ES-I3 (cell line): ENCODE data around the gene GUCD1.
"Not testable (repeated sequence)": the region's sequence is repeated elsewhere in the genome, so short reads cannot be mapped to it uniquely, and the experiment has no call there.

Experiments used
- H3K36me3 ChIP-seq: 2 replicates; pipeline ENCODE4 v1.6.1; 2013; ENCODE audit warnings: mild to moderate bottlenecking, low read length, control low read depth, moderate library complexity; ENCODE audit not compliant: insufficient read depth
- H3K4me1 ChIP-seq: 2 replicates; pipeline ENCODE4 v1.6.1; 2013; ENCODE audit warnings: mild to moderate bottlenecking, control low read depth, low read length; ENCODE audit not compliant: insufficient read depth
- H3K9ac ChIP-seq: 2 replicates; pipeline ENCODE4 v1.6.1; 2013; ENCODE audit warnings: low read depth, mild to moderate bottlenecking, low read length, moderate library complexity
- H3K9me3 ChIP-seq: 2 replicates; pipeline ENCODE4 v1.6.1; 2013; ENCODE audit warnings: mild to moderate bottlenecking, low read length, moderate library complexity; ENCODE audit not compliant: control insufficient read depth, insufficient read depth

The GUCD1 gene

DNA sequence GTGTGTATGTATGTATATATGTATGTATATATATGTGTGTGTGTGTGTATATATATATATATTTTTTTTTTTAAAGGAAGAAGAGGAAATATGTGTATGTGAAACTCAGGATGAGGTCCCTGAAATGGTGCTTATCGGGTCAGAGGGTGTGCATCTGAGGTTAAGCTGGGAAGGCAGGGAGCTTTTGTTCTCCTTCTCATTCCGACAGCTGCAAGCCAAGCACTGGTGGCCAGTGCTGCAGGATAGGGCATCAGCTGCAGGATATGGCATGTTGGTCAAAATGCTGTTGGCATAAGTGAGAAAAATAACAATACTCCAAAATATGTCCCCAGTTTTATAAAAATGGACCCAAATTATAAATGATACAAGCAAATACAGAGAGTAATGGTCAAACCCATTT is 8.3 kb upstream of the GUCD1 start:
- Histone ChIP-seq H3K9ac (no peak overlapping the region), H3K36me3 (peaks cover 29% of the 10 kb centered on the region), H3K9me3 (no peaks in the 10 kb centered on the region), H3K4me1 (no peaks in the 10 kb centered on the region)

DNA sequence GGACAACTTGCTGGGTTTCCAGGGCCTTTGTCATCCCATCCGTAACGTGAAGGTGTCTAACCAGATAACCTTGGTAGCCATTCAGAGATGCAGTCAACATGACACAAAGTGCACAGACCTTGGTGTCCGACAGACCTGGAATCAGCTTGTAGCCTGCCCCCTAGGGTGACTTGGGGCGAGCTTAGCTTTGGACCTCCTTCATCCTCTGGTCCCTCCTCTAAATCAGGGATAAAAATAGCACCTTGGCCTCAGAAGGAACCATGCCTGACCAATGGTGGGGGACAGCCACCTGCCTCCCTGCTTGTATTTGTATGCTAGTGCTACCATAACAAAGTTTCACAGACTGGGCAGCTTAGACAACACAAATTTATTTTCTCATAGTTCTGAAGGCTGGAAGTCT is 4.5 kb upstream of the GUCD1 start:
- Histone ChIP-seq H3K9me3 (no peaks in the 10 kb centered on the region), H3K9ac (no peak overlapping the region), H3K4me1 (peaks cover 8% of the 10 kb centered on the region; the same call in 1 of the 2 replicates), H3K36me3 (peaks cover 27% of the 10 kb centered on the region)

DNA sequence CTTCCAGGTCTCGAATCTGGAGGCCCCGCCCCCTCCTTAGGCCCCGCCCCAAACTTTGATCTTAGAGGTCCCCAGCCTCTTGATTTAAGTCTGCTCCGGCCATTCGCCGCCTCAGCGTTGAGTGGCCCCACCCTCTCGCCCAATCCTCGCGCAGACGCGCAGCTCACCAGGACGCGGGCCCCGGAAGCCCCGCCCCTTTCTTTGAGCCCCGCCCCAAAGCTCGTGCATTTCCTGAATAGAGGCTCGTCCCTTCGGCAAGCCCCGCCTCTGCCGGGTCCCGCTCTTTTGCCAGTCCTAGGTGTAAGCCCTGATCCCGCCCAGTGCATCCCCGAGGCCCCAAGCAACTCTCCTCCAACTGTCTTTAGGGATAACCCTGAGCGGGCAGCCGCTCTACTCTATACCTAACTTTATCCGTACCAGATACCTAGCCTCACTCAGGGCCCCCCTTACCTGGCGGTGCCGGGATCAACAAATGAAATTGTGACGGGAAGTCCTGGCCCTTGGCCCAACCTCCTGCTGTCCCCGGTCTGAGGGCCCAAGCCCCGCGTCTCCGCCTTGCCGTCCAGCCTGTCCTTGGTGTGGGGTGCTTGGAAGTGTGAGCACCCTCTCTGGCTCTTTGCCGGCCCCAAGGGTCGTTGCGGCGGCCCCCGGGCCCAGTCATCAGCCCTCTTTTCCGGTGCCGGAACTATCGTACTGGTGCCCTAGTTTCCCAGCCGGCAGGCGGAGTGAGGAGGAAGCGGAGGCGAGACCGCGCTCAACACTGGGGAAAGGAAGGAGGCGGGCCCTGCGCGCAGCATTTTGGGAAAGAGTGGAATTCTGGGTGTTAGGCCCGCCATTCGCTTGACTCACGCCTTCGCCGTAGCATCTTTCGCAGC is 464 bp upstream of the GUCD1 start, which contains the start of gene SNRPD3:
SNRPD3 (plus strand) TSS at position 835 of the 875 bp plus-strand sequence. CDS start 1,676 bp downstream, outside the sequence.
- Histone ChIP-seq H3K4me1 (peaks cover 8% of the 10 kb centered on the region; the same call in 1 of the 2 replicates), H3K36me3 (peaks cover 27% of the 10 kb centered on the region), H3K9ac (peak within 1 kb of the TSS; percentile 96), H3K9me3 (no peaks in the 10 kb centered on the region)

DNA sequence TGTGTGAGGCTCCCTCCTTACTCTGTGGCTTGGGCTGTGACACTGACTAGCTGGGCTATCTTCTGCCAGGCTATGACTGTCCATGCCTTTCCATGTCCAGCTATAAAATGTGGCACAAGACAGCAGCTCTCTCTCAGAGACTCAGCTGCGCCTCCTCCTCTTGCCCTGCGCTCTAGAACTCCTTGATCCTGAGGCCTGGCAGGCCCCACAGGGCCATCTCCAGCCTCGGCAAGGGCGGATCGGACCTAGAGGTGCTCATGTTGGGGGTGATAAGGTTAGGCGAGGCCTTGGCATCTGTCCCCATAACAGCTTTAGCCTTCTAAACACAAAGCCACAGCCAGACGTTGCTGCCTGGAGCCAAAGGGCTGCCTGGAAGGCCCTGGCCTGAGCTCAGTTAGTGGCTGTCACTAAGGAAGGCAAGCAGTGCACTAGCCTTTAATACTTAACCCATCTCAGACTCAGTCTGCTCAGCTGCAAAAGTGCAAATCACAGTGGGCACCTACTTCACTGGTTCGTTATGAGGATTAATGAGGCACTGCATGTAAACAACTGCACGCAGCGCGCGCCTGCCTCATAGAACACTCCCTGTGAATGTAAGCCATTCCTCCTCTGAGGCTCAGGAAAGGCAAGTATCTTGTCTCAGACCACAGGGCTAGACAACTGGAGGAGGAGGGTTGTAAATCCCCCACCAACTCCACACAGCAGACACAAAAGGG is 1.2 kb downstream of the GUCD1 start:
- H3K4me1 ChIP-seq = peaks cover 8% of the 10 kb centered on the region; the same call in 1 of the 2 replicates

DNA sequence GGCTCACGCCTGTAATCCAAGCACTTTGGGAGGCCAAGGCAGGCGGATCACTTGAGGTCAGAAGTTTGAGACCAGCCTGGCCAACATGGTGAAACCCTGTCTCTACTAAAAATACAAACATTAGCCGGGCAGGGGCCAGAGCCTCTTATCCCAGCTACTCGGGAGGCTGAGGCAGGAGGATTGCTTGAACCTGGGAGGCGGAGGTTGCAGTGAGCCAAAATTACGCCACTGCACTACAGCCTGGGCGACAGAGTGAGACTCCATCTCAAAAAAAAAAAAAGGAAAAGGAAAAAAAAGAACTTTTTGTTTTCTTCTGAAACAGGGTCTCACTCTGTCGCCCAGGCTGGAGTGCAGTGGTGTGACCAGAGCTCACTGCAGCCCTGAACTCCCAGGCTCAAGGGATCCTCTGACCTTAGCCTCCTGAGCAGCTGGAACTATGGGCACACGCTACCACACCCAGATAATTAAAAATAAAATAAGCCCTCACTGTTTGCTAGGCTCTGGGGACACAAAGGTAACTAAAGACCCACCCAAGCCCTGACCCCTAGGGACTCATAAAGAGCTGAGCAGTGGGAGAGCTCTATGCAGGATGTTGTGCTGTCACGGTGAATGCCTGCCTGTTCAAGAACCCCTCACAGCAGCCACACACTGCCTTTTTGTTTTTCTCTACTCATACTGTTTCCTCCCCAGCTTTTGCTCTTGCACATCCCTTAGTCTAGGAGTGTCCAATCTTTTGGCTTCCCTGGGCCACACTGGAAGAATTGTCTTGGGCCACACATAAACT is 2.2 kb downstream of the GUCD1 start:
- not testable (repeated sequence) for H3K9ac ChIP-seq

More for the DNA sequence above, 1.2 kb downstream of the GUCD1 start:
- Histone ChIP-seq H3K36me3 (peaks cover 16% of the 10 kb centered on the region), H3K9me3 (no peaks in the 10 kb centered on the region), H3K9ac (peak overlapping the region; percentile 96)

DNA sequence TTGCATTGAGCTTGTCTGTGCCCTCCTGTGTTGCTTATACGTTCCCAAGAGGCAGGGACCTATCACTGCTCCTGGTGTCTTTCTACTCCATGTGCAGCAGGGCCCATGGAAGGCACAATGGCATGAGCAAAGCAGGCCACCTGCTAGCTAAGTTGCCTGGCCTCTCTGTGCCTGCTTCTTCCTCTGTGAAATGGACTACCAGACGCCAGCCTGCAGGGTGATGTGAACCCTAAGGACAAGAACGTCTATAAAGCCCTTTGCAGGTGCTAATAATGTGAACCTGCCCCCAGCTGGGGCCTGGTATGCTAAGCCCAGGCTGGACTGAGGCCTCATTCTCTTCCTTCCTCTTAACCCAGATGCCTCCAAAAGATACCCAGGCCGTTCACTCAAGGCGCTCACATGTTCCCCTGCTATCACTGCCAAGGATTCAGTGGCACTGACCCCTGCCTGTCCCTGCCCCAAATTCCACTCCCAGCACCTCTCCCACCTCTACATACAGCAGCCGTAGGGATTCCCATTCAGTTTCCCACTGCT is 4.0 kb downstream of the GUCD1 start:
- peaks cover 6% of the 10 kb centered on the region; the same call in 1 of the 2 replicates for H3K36me3 ChIP-seq
- H3K9me3 ChIP-seq = no peaks in the 10 kb centered on the region

More for the DNA sequence above, 2.2 kb downstream of the GUCD1 start:
- not testable (repeated sequence) for H3K9me3 ChIP-seq, H3K4me1 ChIP-seq, H3K36me3 ChIP-seq

DNA sequence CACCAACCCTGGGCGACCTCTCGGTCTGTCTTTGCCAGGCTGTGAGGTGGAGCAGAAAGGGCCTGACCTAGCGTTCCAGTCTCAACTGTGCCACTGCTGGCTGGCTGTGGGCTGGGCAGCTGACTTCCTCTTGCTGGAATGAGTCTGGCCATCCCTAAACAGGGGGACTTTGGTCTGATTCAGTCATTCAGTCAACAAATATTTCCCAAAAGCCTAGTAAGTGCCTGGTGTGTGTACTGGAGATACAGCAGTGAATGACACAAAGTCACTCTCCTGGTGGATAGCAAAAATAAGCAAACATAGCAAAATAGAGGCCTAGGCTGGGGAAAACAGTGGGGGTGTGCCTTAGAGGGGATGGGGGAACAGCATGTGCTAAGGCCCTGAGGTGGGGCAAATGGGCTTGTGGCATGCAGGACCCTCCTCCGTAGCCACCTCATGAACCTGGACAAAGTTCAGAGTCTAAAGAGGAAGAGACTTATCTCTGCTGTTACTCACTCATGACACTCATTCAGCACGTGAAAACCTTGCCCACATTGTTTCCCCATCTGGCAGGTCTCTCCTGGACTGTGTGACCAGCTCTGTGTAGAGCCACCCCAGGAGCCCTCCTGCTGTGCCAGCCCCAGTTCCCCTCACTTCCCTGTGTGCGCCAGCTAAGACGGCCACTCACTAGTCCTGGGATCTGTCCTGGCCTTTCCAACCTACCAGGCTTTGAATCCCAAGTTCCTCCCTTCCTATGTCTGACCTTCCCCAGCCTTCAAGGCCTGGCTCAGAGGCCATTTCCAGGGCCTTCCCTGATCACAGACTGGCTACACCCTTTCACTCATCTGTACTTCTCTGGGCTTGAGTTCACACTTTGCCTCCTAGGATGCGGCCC is 4.7 kb downstream of the GUCD1 start:
- Histone ChIP-seq H3K9me3 (no peaks in the 10 kb centered on the region), H3K36me3 (peaks cover 6% of the 10 kb centered on the region; the same call in 1 of the 2 replicates), H3K4me1 (no peaks in the 10 kb centered on the region), H3K9ac (no peak overlapping the region)

More for the DNA sequence above, 4.0 kb downstream of the GUCD1 start:
- Histone ChIP-seq H3K9ac (no peak overlapping the region), H3K4me1 (no peaks in the 10 kb centered on the region)

DNA sequence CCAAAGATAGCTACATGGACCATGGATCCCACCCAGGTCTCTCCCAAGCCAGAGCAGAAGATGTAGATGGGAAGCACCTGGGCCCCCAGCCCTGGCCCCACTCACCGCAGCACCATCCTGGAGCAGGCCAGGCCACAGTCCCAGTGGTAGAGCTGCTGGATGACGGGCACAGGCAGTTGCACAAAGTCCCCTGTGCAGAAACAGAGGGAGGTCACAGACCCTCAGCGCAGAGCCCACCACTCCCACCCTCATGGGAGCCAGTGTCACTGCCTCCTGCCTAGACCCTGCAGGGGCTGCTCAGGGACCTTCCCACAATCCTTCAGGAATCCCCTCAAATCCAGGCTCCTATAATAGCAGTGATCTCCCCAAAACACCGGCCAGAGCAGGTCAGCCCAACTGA is 6.1 kb downstream of the GUCD1 start:
- H3K36me3 ChIP-seq = peaks cover 8% of the 10 kb centered on the region; the same call in 1 of the 2 replicates
- no peaks in the 10 kb centered on the region for H3K4me1 ChIP-seq

DNA sequence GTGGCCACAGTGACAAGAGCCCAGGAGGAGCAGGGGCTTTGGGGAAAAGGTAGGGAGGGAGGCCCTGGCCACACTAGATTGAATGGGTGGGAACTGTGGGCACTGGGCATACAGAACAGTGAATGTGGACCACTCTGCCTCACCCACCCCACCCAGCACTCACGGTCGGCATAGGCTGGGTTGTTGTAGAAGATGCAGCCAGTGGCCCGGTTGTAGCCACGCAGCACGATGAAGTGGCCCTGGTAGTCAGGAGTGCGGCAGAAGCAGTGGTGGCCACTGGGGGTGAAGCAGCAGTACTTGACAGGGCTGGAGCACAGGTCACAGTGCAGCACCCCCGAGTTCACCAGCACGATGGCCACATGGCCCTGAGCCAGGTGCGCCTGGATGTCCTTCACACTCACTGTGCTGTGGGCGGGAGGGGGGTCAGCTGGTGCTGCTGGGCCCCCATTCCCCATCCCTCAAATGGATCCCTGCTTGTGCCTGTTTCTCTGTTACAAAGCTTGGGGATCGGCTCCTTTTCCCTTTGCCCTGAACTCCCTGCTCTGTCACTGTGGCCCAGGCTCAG is 11.2 kb downstream of the GUCD1 start:
- no peaks in the 10 kb centered on the region for H3K9me3 ChIP-seq
- peaks cover 8% of the 10 kb centered on the region; the same call in 1 of the 2 replicates for H3K36me3 ChIP-seq
- no peak overlapping the region for H3K9ac ChIP-seq
- no peaks in the 10 kb centered on the region for H3K4me1 ChIP-seq

More for the DNA sequence above, 6.1 kb downstream of the GUCD1 start:
- Histone ChIP-seq H3K9me3 (no peaks in the 10 kb centered on the region), H3K9ac (no peak overlapping the region)

DNA sequence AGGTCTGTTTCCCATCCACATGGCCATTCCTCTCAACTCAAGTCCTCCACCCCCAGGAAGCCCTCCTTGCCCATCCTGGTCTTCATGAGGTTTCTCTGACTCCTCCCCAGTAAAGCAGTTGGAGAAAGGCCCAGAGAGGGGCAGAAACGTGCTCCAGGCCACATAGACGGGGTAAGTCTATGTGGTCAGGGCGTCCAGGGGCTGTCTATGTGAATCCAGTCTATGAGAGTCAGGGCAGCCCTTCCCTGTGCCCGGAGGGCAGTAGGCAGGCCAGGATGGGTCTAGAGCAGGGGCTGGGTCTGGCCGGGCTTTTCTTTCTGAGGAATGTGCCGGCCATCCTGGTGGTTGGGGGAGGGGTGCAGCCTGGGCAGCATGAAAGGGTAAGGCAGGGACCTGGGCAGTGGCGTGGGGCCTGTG is 11.7 kb downstream of the GUCD1 start:
- no peaks in the 10 kb centered on the region for H3K4me1 ChIP-seq
- no peaks in the 10 kb centered on the region for H3K9me3 ChIP-seq
- peaks cover 8% of the 10 kb centered on the region; the same call in 1 of the 2 replicates for H3K36me3 ChIP-seq
- H3K9ac ChIP-seq = no peak overlapping the region

DNA sequence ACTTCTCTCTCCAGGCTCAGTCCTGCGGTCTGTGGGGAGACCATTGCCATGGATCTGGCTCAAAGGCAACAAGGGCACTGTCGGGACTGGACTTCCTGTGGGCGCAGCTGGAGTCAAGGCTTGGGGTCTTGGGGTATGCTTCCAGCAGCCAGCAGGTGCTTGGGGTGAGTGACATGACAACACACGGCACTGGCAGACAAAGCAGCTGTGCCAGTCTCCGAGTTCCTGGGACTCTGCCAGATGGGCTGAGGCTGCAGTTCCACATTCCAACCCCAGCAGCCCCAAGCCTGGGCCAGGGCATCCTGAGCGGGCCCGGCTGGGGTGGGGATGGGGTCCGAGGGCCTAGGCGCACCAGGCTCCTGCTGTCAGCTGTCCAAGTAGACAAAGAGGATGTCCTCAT is 12.3 kb downstream of the GUCD1 start:
- Histone ChIP-seq H3K9me3 (no peaks in the 10 kb centered on the region), H3K36me3 (peaks cover 8% of the 10 kb centered on the region; the same call in 1 of the 2 replicates), H3K4me1 (no peaks in the 10 kb centered on the region), H3K9ac (no peak overlapping the region)

DNA sequence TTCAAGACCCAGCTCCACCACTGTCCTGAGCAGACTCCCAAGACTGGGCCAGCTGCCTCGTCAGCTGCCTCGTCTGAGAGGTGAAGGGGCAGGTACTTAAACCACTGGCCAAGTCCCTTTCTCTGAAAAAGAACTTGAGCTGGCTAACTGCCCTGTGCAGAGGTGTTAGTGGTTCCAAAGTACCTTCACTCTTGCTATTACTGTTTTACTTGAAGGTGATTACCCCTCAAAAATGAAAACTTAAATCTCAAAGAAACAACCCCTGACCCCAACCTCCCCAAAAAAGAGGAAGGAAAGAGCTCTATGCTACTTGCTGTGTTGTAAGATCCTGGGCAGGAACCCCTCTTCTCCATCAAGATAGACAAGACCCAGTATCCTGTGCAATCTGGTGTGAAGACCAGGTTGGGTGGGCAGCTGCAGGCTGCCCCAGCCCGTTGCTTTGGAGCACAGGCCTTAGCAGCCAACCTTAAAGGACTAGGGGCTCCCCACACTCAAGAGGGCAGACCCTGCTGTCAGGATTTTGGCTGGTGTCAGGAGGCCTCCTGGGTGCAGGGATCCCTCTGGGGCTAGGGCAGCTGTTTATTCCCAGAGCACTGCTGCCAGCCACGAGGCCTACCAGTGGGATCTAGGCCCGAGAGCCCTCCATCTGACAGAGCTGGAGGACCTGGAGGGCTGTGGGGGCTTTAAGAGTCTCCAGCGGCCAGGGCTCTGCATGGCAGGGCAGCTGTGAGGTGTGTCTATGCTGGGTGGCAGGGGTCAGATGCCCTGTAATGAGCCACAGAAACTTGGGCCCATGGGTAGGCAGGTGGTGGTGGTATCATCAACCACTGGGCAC is 13.0 kb downstream of the GUCD1 start:
- peaks cover 8% of the 10 kb centered on the region; the same call in 1 of the 2 replicates for H3K36me3 ChIP-seq
- H3K9me3 ChIP-seq = no peaks in the 10 kb centered on the region
- no peak overlapping the region for H3K9ac ChIP-seq
- no peaks in the 10 kb centered on the region for H3K4me1 ChIP-seq
